GM18502 (cell line): ENCODE results near the gene C5orf15.

Experiments
- ATAC-seq: cut with Tn5 transposase; IDR thresholded peaks from one replicate; pipeline ENCODE4 v1.9.1; 2021; ENCODE audit warnings: mild to moderate bottlenecking; ENCODE audit not compliant: unreplicated experiment, poor library complexity

Gene C5orf15

GRCh38 chr5:133926489-133927299, 41.7 kb downstream of the C5orf15 start:
- ATAC-seq: no peak

DNA sequence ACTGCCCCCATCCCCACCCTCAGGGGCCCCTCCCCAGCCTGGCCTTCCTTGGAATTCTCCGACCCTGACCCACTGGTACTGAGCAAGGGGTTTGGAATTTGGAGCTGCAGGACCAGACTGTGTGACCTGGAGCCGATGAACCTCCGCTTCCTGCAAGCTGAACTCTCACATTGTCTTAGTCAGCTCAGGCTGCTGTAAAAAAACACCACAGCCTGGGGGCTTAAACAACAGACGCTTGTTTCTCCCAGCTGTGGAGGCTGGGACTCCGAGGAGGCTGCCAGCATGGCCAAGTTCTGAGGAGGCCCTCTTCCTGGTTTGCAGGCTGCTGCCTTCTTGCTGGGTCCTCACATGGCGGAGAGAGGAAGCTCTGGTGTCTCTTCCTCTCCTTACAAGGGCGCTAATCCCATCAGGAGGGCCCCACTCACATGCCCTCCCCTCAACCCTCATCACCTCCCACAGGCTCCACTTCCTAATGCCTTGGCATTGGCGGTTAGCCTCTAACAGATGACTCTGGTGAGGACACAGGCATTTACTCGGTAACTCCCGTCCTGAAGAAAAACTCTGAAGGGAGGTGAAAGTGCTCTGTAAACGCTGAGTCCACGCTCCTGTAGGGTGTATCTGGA, 42.4 kb downstream of the C5orf15 start:
- no peak for ATAC-seq

DNA sequence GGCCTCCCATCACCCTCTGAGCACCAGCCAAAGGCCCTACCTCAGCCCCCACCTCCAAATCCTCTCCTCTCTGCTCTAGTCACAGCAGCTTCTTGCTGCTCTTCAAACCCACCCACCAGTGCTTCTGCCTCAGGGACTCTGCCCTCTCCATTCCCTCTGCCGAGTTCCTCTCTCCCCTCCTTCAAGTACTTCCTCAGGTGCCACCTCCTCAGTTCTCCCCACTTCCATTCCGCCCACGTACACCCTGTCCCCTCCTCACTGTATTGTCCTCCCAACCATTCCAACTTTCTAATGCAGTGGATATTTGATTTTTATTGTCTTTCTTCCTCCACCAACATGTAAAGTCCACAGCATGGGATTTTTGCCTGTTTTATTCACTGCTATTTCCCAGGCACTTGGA, 43.2 kb downstream of the C5orf15 start:
- ATAC-seq: no peak

DNA sequence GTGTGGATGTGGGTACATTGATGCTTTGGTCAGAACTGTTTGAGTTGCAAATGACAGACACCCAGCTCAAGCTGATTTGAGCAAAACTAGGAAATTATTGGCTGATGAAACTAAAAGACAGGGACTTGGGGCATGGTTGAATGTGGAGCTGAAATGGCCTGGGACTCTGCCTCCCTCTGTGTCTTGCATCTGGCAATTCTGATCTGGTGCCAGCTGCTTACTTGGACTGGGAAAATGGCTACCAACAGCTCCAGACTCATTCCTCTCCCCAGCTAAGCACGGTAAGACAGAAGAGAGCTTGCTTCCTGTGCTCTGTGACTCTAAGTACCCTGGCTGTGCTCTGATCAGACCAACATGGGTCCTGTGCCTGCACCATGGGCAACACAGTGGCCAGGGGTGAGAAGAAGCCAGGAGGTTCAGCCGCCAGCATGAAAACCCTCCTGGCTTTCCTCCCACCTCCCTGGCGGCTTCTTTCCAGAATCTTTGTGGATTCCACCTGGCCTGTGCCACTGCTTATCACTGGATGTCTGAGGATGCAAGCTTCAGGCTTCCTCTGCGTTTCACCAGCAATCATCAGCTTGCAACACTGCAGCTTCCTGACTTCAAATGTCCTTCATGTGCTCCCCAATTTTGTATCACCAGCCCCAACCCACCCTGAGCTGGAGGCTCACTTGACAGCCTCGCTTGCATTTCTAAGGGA, 44.1 kb downstream of the C5orf15 start:
- no peak for ATAC-seq

DNA sequence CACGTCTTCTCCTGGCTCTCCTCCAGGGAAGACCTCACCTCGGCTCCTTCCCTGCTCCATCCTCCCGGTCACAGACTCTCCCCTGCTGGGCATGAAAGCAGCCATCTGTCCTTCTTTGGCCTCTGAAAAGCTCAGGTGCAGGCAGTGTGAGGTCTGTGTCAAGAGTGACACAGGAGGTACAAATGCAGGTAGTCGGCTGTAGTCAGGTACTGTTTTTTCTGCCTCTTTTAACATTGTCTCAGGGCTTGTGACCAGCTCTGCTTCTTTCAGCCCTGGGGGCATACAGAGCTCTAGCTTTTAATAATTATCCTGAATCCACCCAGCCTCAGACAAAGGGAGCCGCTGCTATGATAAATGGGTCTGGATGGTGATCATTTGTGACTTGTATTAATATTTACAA, 46.4 kb downstream of the C5orf15 start:
- ATAC-seq: no peak

DNA sequence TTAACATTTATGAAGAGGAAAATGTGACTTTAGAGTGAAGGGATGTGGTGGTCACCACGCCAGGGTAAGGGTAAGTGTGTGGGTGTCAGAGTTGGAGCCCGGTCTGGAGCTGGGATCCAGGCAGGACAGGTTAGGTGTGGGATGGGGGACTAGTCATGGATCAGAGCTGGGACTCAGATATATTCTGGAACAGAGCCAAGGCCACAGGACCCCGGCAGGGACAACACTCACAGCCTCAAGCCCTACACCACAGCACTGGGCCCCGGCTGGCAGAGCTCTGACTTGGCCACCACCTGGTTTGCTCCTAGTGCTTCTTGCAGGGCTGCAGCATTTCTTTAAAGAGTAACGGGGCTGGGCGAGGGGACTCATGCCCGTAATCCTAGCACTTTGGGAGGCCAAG, 47.4 kb downstream of the C5orf15 start:
- no peak for ATAC-seq

DNA sequence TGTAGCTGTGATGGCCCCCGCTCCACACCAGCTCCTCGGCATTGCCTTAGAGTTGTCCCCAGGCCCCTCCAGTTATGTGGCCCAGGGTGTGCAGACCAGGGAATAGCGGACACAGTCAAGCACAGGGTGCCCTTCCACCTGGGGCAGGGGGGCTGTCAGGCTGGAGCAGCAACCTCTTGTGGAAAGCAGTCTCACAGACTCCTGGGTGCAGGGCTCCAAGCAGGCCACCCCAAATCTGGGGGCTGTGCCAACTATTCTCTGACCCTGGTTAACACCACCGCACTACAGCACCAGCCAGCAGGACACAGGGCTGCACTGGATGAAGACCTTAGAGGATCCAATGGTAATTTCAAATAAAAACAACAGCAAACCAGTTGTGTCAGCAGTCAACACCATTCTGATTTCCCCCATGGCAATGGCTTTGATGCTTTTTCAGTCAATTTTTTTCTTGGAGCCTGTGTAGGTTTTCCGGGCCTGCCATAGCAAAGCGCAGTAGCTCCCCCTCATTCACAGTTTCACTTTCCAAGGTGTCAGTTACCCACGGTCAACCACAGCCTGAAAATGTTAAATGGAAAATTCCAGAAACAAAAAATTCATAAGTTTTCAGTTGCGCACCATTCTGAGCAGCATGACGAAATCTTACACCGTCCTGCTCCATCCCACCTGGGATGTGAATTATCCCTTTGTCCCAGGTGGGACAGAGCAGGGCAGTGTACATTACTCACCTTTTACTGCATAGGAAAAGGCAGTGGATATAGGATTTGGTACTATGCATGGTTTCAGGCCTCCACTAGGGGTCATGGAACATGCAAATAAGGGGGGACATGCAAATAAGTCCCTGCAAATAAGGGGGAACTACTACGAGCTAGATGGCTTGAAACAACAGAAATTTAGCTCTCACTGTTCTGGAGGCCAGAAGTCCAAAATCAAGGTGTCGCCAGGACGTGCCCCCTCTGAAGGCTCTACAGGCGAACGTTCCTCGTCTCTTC, 49.0 kb downstream of the C5orf15 start:
- no peak for ATAC-seq

DNA sequence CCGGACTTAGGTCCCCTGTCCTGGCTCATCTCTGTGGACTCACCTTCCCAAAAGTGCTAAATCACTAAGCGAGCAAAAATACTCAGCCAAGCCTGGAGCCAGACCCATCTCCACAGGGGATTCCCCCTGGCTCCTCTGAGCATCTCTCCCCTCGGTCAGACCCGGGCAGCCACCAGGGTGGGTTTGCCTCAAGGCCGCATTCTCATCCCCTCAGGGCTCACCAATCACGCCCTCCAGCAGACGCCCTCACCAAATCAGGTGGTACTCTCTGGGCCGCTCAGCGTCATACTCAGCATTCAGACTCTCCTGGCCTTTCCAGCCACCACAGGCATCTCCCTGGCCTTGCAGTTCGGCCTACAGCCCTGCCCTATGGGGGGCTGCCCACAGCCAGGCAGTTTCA, 49.7 kb downstream of the C5orf15 start:
- ATAC-seq: no peak

GRCh38 chr5:133918316-133918715, 50.1 kb downstream of the C5orf15 start:
- ATAC-seq: no peak

GRCh38 chr5:133917785-133918184, 50.6 kb downstream of the C5orf15 start:
- no peak for ATAC-seq

DNA sequence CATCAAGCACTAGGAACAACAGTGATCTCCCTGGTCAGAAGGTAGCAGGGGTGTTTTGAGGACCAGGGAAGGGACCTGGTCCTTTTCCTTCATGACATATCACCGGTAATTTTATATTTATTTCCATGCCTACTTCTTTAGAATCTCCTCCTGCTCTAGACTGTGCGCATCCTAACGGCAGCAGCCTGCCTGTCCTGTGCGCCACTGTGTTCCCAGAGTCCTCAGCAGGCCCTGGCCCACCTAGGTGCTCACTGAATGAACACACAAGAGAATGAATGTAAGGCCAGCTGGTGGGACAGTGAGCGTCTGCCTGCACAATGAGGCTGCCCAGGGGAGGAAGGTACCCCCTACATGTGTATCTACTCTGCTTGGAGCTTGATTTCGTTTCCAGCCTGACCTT, 51.5 kb downstream of the C5orf15 start:
- ATAC-seq: no peak

GRCh38 chr5:133916479-133916878, 51.9 kb downstream of the C5orf15 start:
- ATAC-seq: no peak

DNA sequence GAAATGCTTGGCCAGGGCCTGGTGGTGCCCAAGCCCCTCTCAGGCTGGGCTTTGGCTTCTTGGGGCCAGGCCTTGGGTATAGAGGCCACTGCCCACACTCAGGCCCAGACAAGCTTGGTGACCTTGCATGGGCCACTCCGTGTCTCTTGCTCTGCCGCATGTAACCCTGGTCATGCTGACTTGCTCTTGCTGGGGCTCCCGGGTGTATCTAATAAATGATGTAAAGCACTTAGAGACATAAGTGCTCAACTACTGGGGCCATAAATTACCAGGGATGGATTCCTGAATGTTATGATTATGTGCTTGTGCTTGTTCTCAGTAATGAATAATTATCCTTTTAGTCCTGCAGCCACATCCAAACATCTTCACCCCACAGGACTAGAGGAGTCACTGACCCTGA, 54.0 kb downstream of the C5orf15 start:
- no peak for ATAC-seq

- ATAC-seq: no peak
Measured at GRCh38 chr5:133913413-133914155, 54.8 kb downstream of the C5orf15 start.

DNA sequence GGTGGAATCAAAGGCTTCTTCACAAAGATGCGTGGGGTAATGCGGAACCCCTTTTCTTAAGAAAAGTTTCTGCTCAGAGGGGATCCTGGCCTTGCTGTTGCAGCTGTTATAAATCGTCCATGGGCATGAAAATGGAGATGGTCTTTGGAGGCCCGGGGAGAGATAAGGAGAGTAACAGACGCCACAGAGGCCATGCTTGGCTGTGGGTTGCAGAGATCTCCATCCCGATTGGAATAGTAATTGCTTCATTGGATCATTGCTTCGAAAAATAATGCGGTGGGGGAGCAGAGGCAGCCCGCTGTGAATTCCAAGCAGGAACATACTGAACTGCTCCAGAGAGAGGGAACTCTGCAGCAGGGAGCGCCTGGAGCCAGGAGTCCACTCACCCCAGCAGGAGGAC, 55.5 kb downstream of the C5orf15 start:
- ATAC-seq: no peak

DNA sequence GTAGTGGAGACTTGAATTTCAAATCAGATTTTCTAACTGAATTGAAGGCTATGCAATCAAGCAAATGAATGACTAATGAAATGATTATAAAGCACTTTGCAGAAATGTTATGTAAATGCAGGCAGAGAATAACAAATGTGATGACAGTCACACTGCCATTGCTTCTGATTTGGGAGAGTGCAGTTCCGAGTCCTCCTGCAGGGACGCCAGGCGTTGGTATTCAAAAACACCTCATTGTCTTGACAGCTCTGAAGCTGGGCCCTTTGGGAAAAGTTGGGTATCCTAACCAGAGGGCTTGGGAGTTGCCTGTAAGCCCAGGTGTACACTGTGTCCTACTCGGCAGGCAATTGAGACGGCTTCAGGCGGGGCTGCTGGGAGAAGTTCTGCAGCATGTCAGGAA, 57.9 kb downstream of the C5orf15 start:
- no peak for ATAC-seq

- ATAC-seq: no peak
Measured at GRCh38 chr5:133909603-133910002, 58.8 kb downstream of the C5orf15 start.

DNA sequence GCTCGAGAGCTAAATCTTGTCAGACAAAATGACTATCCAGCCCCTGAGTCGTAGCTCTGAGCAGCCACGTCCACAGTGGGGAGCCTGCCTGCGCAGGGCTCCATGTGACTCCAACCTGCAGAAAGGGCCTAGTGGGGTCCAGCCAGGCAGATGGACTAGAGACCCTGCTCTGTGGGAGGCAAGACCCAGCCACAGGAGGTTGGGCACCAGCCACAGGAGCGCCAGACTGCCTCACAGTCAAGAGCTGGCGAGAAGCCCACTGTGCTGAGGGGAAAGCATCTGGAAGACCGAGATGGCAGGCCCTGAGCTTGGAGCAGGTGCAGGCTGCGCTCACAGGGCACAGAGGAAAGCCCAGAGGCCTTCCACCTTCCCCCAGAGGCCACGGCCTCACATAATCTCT, 61.4 kb downstream of the C5orf15 start:
- ATAC-seq: no peak

GRCh38 chr5:133906303-133906702, 62.1 kb downstream of the C5orf15 start:
- no peak for ATAC-seq
